HG02642 (cell line): ENCODE results near the gene SARS2.

Source experiments
- ATAC-seq: cut with Tn5 transposase; IDR thresholded peaks from one replicate; pipeline ENCODE4 v1.9.1; 2021; ENCODE audit warnings: mild to moderate bottlenecking; ENCODE audit not compliant: unreplicated experiment, poor library complexity

Gene SARS2

GRCh38 chr19:38919837-38920601, 10.5 kb downstream of the SARS2 start:
- no peak for ATAC-seq

- ATAC-seq, result no peak
These were observed 12.0 kb downstream of the SARS2 start for GRCh38 chr19:38918526-38918925.

- no peak for ATAC-seq
These were observed 12.6 kb downstream of the SARS2 start for GRCh38 chr19:38917921-38918491.

- ATAC-seq, result no peak
These were observed 13.0 kb downstream of the SARS2 start for GRCh38 chr19:38917516-38917915.

- no peak for ATAC-seq
These were observed 14.9 kb downstream of the SARS2 start for GRCh38 chr19:38915329-38916321.

GRCh38 chr19:38913958-38914357, 16.6 kb downstream of the SARS2 start:
- ATAC-seq, result no peak

- ATAC-seq, result no peak
These were observed 17.7 kb downstream of the SARS2 start for GRCh38 chr19:38912600-38913514.

- ATAC-seq, result no peak
These were observed 19.1 kb downstream of the SARS2 start for GRCh38 chr19:38911388-38912001.

GRCh38 chr19:38910488-38910887, 20.1 kb downstream of the SARS2 start:
- no peak for ATAC-seq

- no peak for ATAC-seq
These were observed 21.7 kb downstream of the SARS2 start for GRCh38 chr19:38908911-38909310.

GRCh38 chr19:38907670-38908069, 22.9 kb downstream of the SARS2 start:
- no peak for ATAC-seq

GRCh38 chr19:38907227-38907626, 23.3 kb downstream of the SARS2 start:
- ATAC-seq, result no peak

GRCh38 chr19:38905620-38906019, 24.9 kb downstream of the SARS2 start:
- ATAC-seq, result no peak

GRCh38 chr19:38904581-38905539, 25.7 kb downstream of the SARS2 start:
- ATAC-seq, result no peak

- ATAC-seq, result no peak
These were observed 28.9 kb downstream of the SARS2 start for GRCh38 chr19:38901683-38902082.

- ATAC-seq, result no peak
These were observed 29.8 kb downstream of the SARS2 start for GRCh38 chr19:38900743-38901190.

GRCh38 chr19:38900202-38900629, 30.3 kb downstream of the SARS2 start:
- no peak for ATAC-seq
